Activated CD8-positive, alpha-beta T cell treated with anti-CD3 and anti-CD28 coated beads for 36 hours (primary cell): ENCODE data around the gene ARL6IP5. TPM values are rescaled to one million over a fixed set of nuclear protein-coding genes. Genes with fewer than 3 reads are reported as not detected.

Experiments used
- ATAC-seq: fragments of 200-7000 bp; cut with Tn5 transposase; one replicate; pipeline ENCODE4 v1.10.0; 2021; ENCODE audit warnings: mild to moderate bottlenecking, moderate library complexity
- CTCF ChIA-PET: fragments of 350-600 bp; sonication (Branson Sonifier 250); formaldehyde crosslinking; loops from one replicate; lab custom pipeline; 2021; ENCODE audit warnings: antibody characterized with exemption; lab: Charles Lee
- POLR2A ChIA-PET: fragments of 350-600 bp; sonication (Branson Sonifier 250); formaldehyde crosslinking; loops from one replicate; lab custom pipeline; 2021; ENCODE audit warnings: antibody characterized with exemption; lab: Charles Lee
- DNase-seq: peaks from one replicate; pipeline ENCODE4 v3.0.0-alpha.2; 2020
- H3K27ac Mint-ChIP-seq: one replicate; pipeline ENCODE4 v1.8.0; 2021; ENCODE audit warnings: mild to moderate bottlenecking, mixed read lengths
- H3K27me3 Mint-ChIP-seq: one replicate; pipeline ENCODE4 v1.8.0; 2021; ENCODE audit warnings: mixed read lengths
- H3K36me3 Mint-ChIP-seq: one replicate; pipeline ENCODE4 v1.8.0; 2021; ENCODE audit warnings: low read depth, mixed read lengths
- H3K4me1 Mint-ChIP-seq: one replicate; pipeline ENCODE4 v1.8.0; 2021; ENCODE audit warnings: low read depth, mixed read lengths
- H3K4me3 Mint-ChIP-seq: one replicate; pipeline ENCODE4 v1.8.0; 2021; ENCODE audit warnings: mild to moderate bottlenecking, moderate library complexity, mixed read lengths
- H3K9me3 Mint-ChIP-seq: one replicate; pipeline ENCODE4 v1.8.0; 2021; ENCODE audit warnings: mixed read lengths
- CTCF ChIP-seq: fragments of 200-600 bp; IDR thresholded peaks from one replicate; pipeline ENCODE4 v1.8.0; 2022; ENCODE audit warnings: antibody characterized with exemption, mild to moderate bottlenecking
- intact Hi-C: fragments of 100-400 bp; cut with micrococcal nuclease; formaldehyde crosslinking; loops from one replicate; pipeline ENCODE4 v1.10.0; 2022
- total RNA-seq, 2 experiments: library from RNA; stranded (reverse); gene quantifications; one replicate each; pipeline ENCODE4 v1.2.3, GENCODE V29; 2021

The ARL6IP5 gene
- total RNA-seq, 2 experiments from 2014 or later = 72.7 to 74.2 TPM

DNA sequence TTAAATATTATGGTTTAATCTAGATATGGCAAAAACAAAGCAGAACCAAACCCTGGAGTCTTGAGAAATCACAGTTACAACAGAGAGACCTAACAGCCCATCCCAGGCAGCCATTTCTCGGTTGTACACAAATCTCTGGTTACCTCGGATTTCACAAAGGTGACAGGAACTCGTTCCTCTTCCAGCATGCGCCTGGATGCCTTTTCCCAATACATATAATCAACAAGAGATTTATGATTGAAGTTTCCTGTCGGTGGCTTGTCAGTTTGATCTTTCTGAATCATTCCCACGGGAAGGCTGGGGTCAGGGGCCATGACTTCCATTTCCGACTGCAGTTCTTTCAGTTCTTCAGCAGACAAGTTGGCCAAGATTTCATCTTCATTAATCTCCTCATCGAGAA is 37.2 kb downstream of the ARL6IP5 start:
- DNase-seq (no peak), ATAC-seq (no peak)
- intact Hi-C loops = loop anchor here (1.0 to 10.0 kb wide), 3 partner anchors 40 to 303 kb away; no protein-coding TSS in a partner anchor
- ChIA-PET CTCF (interaction anchor here (0.8 to 5.6 kb wide), 26 partner anchors 9 to 319 kb away, joined by 3 to 68 read pairs (median 8); no protein-coding TSS in a partner anchor), POLR2A (no interaction called here)
- Mint-ChIP-seq H3K4me3 (no peak overlapping the region), H3K4me1 (peaks cover 5% of the 10 kb centered on the region), H3K27ac (no peak overlapping the region), H3K9me3 (no peaks in the 10 kb centered on the region), H3K36me3 (no peaks in the 10 kb centered on the region), H3K27me3 (peaks cover under 1% of the 10 kb centered on the region)
- TF ChIP-seq CTCF = no peak

- H3K4me1 Mint-ChIP-seq = peaks cover 5% of the 10 kb centered on the region
- no peak for ATAC-seq
- peaks cover 2% of the 10 kb centered on the region for H3K27me3 Mint-ChIP-seq
- H3K27ac Mint-ChIP-seq = no peak within 1 kb of the TSS
- no peak for DNase-seq
- CTCF ChIA-PET = interaction anchor here (1.2 to 5.6 kb wide), 5 partner anchors 9 to 287 kb away, joined by 3 to 68 read pairs (median 21); no protein-coding TSS in a partner anchor
- POLR2A ChIA-PET = no interaction called here
- no peaks in the 10 kb centered on the region for H3K36me3 Mint-ChIP-seq
- H3K9me3 Mint-ChIP-seq = no peaks in the 10 kb centered on the region
- intact Hi-C loops = loop anchor here (5.0 to 10.0 kb wide), 2 partner anchors 40 to 302 kb away; no protein-coding TSS in a partner anchor
- H3K4me3 Mint-ChIP-seq = no peak within 1 kb of the TSS
- no peak for TF ChIP-seq CTCF
Observed at GRCh38 chr3:69122403-69122802, 37.7 kb downstream of the ARL6IP5 start, which contains the start of gene LMOD3. Gene LMOD3, minus strand, starts transcription at chr3:69122595. Its CDS starts 209 bp downstream, at chr3:69122386.

DNA sequence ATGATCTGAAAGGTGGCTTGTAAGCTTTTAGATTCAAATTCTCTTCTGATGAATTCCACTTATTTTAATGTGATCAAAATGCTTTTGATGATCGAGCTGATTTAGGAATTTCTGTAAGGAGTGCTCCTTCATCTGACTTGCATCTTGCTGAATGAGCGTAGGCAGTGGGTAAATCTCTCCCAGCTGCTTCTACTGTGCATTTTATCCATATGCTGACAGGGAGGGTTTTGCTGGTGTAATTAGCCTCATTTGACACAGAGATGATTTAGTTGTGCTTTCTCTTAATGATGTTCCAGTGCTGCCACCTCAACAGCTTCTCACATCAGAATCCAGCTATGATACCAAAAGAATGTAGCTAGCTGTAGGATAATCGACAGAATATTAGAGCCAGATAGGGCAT is 41.5 kb downstream of the ARL6IP5 start:
- Mint-ChIP-seq H3K27me3 (peaks cover 2% of the 10 kb centered on the region), H3K9me3 (no peaks in the 10 kb centered on the region), H3K4me1 (peaks cover under 1% of the 10 kb centered on the region), H3K4me3 (no peak overlapping the region), H3K36me3 (no peaks in the 10 kb centered on the region), H3K27ac (no peak overlapping the region)
- ChIA-PET POLR2A (no interaction called here), CTCF (interaction anchor here (0.9 to 1.6 kb wide), 6 partner anchors 35 to 284 kb away, joined by 3 to 5 read pairs (median 4); no protein-coding TSS in a partner anchor)
- ATAC-seq (no peak), DNase-seq (no peak)
- intact Hi-C loops = loop anchor here (10.0 kb wide), 1 partner anchor 299 kb away; no protein-coding TSS in a partner anchor
- no peak for TF ChIP-seq CTCF

GRCh38 chr3:69126999-69127398 is 42.3 kb downstream of the ARL6IP5 start:
- Mint-ChIP-seq H3K27ac (no peak overlapping the region), H3K36me3 (no peaks in the 10 kb centered on the region), H3K27me3 (peaks cover 2% of the 10 kb centered on the region), H3K4me3 (no peak overlapping the region), H3K9me3 (no peaks in the 10 kb centered on the region), H3K4me1 (no peaks in the 10 kb centered on the region)
- no peak for TF ChIP-seq CTCF
- intact Hi-C loops = loop anchor here (10.0 kb wide), 1 partner anchor 298 kb away; no protein-coding TSS in a partner anchor
- POLR2A ChIA-PET = no interaction called here
- ATAC-seq (no peak), DNase-seq (no peak)
- CTCF ChIA-PET = interaction anchor here (0.8 to 1.4 kb wide), 3 partner anchors 35 to 179 kb away, joined by 3 to 4 read pairs (median 3); no protein-coding TSS in a partner anchor

DNA sequence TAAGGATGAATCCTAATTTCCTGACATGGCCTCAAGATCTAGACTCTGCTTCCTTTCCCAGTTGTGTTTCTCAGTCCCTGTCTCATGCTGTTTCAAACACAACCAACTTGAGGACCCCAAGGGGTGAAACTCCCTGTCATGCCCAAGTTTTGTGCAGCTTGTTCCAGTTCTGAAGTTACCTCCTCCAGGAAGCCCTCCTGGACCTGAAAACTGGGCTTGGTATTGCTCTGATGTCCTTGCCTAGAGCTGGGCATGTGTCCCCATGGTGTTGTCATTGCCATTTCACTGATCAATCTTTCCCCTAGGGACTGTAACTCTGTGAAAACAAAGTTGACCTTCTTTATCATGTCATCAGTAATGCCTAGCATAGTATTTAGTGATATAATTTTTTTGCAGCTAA is 43.8 kb downstream of the ARL6IP5 start:
- TF ChIP-seq CTCF = no peak
- POLR2A ChIA-PET = no interaction called here
- Mint-ChIP-seq H3K4me3 (no peak overlapping the region), H3K27ac (no peak overlapping the region), H3K27me3 (peaks cover 2% of the 10 kb centered on the region), H3K36me3 (no peaks in the 10 kb centered on the region), H3K9me3 (no peaks in the 10 kb centered on the region), H3K4me1 (no peaks in the 10 kb centered on the region)
- ATAC-seq (no peak), DNase-seq (no peak)
- intact Hi-C loops = loop anchor here (10.0 kb wide), 1 partner anchor 296 kb away; no protein-coding TSS in a partner anchor
- CTCF ChIA-PET = interaction anchor here (0.9 to 1.9 kb wide), 2 partner anchors 9 to 178 kb away, joined by 3 to 6 read pairs; no protein-coding TSS in a partner anchor
